Osteoblast (primary cell): Measurements from ENCODE around the gene REV3L. TPM values are rescaled to one million over a fixed set of nuclear protein-coding genes. Genes with fewer than 3 reads are reported as not detected.
"Not testable (repeated sequence)": the region's sequence is repeated elsewhere in the genome, so short reads cannot be mapped to it uniquely, and the experiment has no call there.

Experiments used
- DNase-seq: peaks from one replicate; pipeline ENCODE4 v3.0.0; 2011; ENCODE audit warnings: low spot score, mixed read lengths; ENCODE audit not compliant: insufficient read length; ENCODE audit errors: missing footprints
- H2AFZ ChIP-seq: 2 replicates; pipeline ENCODE4 v1.6.0; 2011; ENCODE audit warnings: mild to moderate bottlenecking, low read length
- H3K27ac ChIP-seq: 2 replicates; pipeline ENCODE4 v1.5.1; 2011; ENCODE audit warnings: mild to moderate bottlenecking, low read depth, low read length, moderate library complexity
- H3K27me3 ChIP-seq: 2 replicates; pipeline ENCODE4 v1.6.0; 2012; ENCODE audit warnings: mild to moderate bottlenecking, control low read depth, inconsistent platforms, low read length, moderate library complexity; ENCODE audit not compliant: insufficient read depth
- H3K36me3 ChIP-seq: 2 replicates; pipeline ENCODE4 v1.5.1; 2011; ENCODE audit warnings: mild to moderate bottlenecking, low read length, control low read depth, moderate library complexity; ENCODE audit not compliant: insufficient read depth
- H3K4me1 ChIP-seq: 2 replicates; pipeline ENCODE4 v1.5.1; 2011; ENCODE audit warnings: mild to moderate bottlenecking, low read length, control low read depth, moderate library complexity; ENCODE audit not compliant: insufficient read depth
- H3K4me2 ChIP-seq: 2 replicates; pipeline ENCODE4 v1.6.0; 2011; ENCODE audit warnings: mild to moderate bottlenecking, low read length; ENCODE audit not compliant: insufficient read depth
- H3K4me3 ChIP-seq: fragments of 200-600 bp; sonication (generic); 3 replicates; pipeline ENCODE4 v1.5.1; 2012; ENCODE audit warnings: mild to moderate bottlenecking, low read length, inconsistent platforms; ENCODE audit not compliant: insufficient read depth
- H3K79me2 ChIP-seq: 2 replicates; pipeline ENCODE4 v1.6.0; 2012; ENCODE audit warnings: mild to moderate bottlenecking, low read length, control low read depth, inconsistent platforms; ENCODE audit not compliant: insufficient read depth
- H3K9me3 ChIP-seq: 2 replicates; pipeline ENCODE4 v1.5.1; 2011; ENCODE audit warnings: low read depth, low read length, control low read depth
- H4K20me1 ChIP-seq: 2 replicates; pipeline ENCODE4 v1.6.0; 2012; ENCODE audit warnings: mild to moderate bottlenecking, low read length, control low read depth; ENCODE audit not compliant: insufficient read depth
- CTCF ChIP-seq: IDR thresholded peaks from 2 replicates; pipeline ENCODE4 v1.5.1; 2011; ENCODE audit warnings: mild to moderate bottlenecking, low read depth, low read length, moderate library complexity; ENCODE audit errors: extremely low read depth
- total RNA-seq: library from RNA; depleted of rRNA; stranded (reverse); fragments of >200 nt; gene quantifications from 2 replicates; pipeline ENCODE4 v1.2.3, GENCODE V29; 2012

REV3L gene
- total RNA-seq, 1 donor = 42.0 TPM

- no peak for DNase-seq
- H3K9me3 ChIP-seq = no peaks in the 10 kb centered on the region
- no peak for TF ChIP-seq CTCF
- no peak overlapping the region for H3K4me2 ChIP-seq
- no peaks in the 10 kb centered on the region for H3K27me3 ChIP-seq
- no peaks in the 10 kb centered on the region for H3K79me2 ChIP-seq
- H3K36me3 ChIP-seq = no peaks in the 10 kb centered on the region
- H3K4me3 ChIP-seq = no peak overlapping the region
- no peak overlapping the region for H2AFZ ChIP-seq
- no peak overlapping the region for H3K27ac ChIP-seq
- no peaks in the 10 kb centered on the region for H3K4me1 ChIP-seq
- H4K20me1 ChIP-seq = no peaks in the 10 kb centered on the region
These were observed 185.2 kb downstream of the REV3L start for GRCh38 chr6:111297776-111298175.

GRCh38 chr6:111294374-111294967, 188.5 kb downstream of the REV3L start:
- Histone ChIP-seq H3K9me3 (no peaks in the 10 kb centered on the region), H3K27ac (no peak overlapping the region), H2AFZ (no peak overlapping the region), H3K4me1 (no peaks in the 10 kb centered on the region), H3K27me3 (no peaks in the 10 kb centered on the region), H3K4me3 (no peak overlapping the region), H3K79me2 (no peaks in the 10 kb centered on the region), H4K20me1 (peaks cover 3% of the 10 kb centered on the region), H3K4me2 (no peak overlapping the region), H3K36me3 (no peaks in the 10 kb centered on the region)
- DNase-seq = no peak
- TF ChIP-seq CTCF = no peak

- no peak for TF ChIP-seq CTCF
- Histone ChIP-seq H3K79me2 (no peaks in the 10 kb centered on the region), H3K4me1 (no peaks in the 10 kb centered on the region), H3K27me3 (no peaks in the 10 kb centered on the region), H3K9me3 (no peaks in the 10 kb centered on the region), H4K20me1 (peaks cover 3% of the 10 kb centered on the region), H3K27ac (no peak overlapping the region), H3K4me2 (no peak overlapping the region), H3K36me3 (no peaks in the 10 kb centered on the region), H2AFZ (no peak overlapping the region), H3K4me3 (no peak overlapping the region)
- DNase-seq = no peak
These were observed 191.4 kb downstream of the REV3L start for GRCh38 chr6:111291336-111292259.

- H3K4me2 ChIP-seq, H3K9me3 ChIP-seq: not testable (repeated sequence)
These were observed 192.2 kb downstream of the REV3L start for GRCh38 chr6:111290689-111291335.

GRCh38 chr6:111284356-111284755, 198.7 kb downstream of the REV3L start:
- H3K4me2 ChIP-seq, H3K4me1 ChIP-seq, H3K4me3 ChIP-seq, H3K79me2 ChIP-seq, H3K36me3 ChIP-seq, H3K27me3 ChIP-seq, H4K20me1 ChIP-seq, H3K9me3 ChIP-seq, H3K27ac ChIP-seq, DNase-seq, H2AFZ ChIP-seq: not testable (repeated sequence)

More at GRCh38 chr6:111290689-111291335, 192.2 kb downstream of the REV3L start:
- H3K36me3 ChIP-seq, H3K4me1 ChIP-seq, H2AFZ ChIP-seq, H3K27me3 ChIP-seq, H3K79me2 ChIP-seq, H4K20me1 ChIP-seq, H3K4me3 ChIP-seq, H3K27ac ChIP-seq: not testable (repeated sequence)
- DNase-seq = peak; percentile 32
